ENCODE results near the gene TBCA.

The TBCA gene, protein sequence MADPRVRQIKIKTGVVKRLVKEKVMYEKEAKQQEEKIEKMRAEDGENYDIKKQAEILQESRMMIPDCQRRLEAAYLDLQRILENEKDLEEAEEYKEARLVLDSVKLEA

DNA sequence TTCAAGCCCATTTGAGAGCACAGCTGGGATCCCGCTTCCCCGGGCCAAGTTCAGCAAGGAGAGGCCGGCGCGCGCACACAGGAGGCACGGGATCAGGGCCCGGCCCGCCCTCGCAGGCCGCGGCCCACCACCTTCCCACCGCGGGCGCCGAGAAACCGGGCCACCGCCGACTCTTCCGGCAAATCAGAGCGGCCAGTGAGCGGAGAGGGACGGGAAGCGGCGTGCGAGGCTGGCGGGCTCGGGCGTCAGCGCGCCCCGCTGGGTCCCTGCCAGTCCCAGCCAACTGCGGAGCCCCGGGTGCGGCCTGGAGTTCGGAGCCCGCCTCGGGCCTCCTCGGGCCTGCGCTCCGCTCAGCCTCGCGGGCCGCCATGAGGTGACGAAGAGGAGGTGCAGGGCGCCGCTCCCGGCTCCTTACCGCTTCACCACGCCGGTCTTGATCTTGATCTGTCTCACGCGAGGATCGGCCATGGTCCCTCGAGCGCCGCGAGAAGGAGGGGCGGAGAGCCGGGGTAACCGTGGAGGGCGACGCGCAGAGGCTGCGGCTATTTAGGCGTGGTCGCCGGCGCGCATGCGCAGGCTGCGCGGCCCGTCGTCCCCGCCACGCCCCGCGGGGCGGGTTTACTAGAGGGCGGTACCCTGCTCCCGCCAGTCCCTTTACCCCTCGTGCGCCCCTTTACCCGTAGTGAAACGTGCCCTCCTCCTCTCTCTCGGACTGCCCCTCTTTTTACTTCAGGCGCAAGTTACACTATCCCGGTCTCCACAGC is at the start of gene TBCA:
TSS of gene TBCA (minus strand) at position 550 of the 764 bp plus-strand sequence. CDS start at position 468, 82 bp downstream.
- peak; percentile 20 to 95 (median 78) for DNase-seq

DNA sequence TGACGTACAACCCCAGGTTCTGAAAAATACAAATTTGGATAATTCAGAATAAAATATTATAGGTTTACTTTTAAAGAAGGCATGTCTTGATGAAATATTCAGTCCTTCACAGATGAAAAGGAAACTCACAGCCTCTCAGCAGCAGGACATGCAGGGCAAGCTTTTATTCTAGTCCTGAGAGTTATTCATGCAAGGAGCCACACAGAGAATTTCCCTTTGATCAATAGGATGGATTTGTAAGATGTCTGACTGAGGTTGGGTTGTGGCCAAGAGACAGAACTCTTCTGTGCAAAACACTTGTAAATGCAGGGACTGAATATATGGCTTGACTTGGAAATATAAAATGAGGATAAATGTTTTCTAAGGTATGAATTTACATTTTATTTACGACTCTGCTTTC is 48.8 kb upstream of the TBCA start:
- no peak for DNase-seq

DNA sequence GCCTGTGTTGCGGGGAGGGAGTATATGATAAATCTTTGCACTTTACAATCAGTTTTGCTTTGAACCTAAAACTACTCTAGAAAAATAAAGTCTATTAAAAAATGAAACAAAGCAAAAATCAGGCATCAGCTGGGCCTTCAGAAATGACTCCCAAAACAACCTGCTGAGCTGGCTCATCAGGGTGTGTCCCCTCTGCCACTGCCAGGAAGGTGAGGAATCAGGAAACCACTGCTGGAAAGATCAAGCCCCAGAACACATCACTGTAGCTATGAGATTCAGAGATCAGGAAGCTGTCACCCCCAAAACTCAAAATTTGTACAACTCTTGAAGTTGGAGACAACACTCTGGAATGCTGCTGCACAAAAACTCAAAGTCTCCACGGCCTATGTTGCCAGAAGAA is 40.5 kb upstream of the TBCA start:
- DNase-seq, result no peak

DNA sequence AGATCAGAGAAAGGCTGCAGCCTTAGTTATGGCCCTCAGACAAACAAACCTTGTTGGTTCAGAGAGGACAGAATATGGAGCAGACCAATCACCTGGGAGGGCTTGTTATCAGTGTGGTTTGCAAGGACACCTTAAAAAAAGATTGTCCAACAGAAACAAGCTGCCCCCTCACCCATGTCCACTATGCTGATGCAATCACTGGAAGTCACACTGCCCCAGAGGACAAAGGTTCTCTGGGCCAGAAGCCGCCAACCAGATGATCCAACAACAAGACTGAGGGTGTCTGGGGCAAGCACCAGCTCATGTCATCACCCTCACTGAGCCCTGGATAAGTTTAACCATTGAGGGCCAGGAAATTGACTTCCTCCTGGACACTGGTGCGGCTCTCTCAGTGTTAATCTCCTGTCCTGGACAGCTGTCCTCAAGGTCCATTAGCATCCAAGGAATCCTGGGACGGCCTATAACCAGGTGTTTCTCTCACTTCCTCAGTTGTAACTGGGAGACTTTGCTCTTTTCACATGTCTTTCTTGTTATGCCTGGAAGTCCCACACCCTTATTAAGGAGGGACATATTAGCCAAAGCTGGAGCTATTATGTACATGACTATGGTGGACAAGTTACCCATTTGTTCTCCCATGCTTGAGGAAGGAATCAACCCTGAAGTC is 36.9 kb upstream of the TBCA start:
- no peak for DNase-seq

DNA sequence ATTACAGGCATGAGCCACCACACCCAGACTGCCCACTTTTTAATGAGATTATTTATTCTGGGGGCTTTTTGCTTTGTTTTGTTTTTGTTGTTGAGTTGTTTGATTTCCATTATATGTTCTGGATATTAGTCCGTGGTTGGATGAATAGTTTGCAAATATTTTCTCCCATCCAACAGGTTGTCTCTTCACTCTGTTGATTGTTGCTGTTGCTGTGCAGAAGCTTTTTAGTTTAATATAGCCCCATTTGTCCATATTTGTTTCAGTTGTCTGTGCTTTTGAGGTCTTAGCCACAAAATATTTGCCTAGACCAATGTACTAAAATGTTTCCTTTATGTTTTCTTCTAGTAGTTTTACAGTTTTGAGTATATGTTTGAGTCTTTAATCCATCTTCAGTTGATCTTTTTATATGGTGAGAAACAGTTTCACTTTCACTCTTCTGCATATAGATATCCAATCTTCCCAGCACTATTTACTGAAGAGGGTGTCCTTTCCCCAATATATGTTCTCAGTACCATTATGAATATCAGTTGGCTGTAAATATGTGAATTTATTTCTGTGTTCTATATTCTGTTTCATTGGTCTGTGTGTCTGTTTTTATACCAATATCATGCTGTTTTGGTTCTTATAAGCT is 30.2 kb upstream of the TBCA start:
- no peak for DNase-seq

DNA sequence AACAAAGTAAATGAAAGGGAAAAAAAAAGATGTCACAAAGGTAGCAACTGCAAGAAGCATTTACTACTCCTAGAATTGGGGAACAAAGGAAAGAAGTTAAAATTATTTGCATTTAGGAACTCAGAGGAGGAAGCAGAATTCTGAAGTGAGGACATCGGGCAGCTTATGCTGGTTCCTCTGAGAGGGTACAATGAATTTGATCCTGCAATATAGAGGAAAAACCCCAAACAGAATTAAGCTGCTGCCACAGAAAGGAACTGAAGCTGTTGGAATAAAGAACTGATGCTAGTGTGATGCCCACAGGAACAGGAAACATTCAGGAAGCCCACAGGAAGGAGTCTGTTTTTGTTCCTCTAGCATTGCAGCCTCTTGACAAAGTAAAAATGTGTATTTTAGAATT is 22.3 kb upstream of the TBCA start:
- no peak for DNase-seq

DNA sequence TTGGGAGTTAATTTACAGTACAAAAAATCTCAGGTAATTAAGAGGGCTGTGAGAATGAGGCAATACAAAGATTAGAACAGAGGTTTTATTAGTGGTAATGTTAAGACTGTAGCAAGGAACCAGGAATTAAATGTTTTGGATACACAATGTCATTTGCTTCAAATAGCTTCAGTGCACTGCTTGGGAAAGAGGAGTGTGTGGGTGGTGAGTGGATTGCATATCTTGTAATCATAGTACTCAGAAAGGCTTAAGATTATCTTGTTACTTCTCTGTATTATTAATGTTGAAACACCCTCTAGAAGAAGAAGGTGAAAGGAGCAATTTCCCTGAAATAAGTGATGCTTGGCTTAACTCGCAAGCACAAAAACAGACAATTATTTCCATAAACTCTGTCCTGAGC is 21.0 kb upstream of the TBCA start:
- peak in 1 of 51 donors; percentile 6 for DNase-seq

DNA sequence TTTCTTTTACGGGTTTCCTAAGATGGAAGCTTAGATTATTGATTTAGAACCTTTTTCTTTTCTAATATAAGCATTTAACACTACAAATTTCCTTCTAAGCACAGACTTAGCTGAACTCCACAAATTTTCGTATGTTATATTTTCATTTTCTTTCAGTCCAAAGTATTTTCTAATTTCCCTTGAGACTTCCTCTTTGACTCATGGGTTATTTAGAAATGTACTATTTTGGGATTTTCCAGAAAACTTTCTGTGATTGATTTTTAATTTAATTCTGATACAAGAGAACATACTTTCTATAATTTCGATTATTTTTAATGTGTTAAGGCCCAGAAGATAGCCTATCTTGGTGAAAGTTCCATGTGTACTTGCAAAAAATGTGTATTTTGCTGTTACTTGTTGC is 19.7 kb upstream of the TBCA start:
- no peak for DNase-seq

DNA sequence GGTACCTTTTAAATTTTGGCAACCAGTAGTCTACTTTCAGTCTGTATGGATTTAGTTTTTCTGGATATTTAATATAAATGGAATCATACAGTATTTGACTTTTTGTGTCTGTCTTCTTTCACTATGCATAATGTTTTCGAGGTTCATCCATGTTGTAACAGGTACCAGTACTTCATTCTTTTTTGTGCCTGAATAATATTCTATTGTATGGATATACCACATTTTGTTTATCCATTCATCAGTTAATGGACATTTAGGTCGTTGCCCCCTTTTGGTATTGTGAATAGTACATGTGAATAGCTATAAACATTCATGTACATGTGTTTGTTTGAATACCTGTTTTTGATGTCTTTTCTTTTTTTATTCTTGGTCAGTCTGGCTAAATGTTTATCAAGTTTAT is 19.1 kb upstream of the TBCA start:
- DNase-seq, result no peak

DNA sequence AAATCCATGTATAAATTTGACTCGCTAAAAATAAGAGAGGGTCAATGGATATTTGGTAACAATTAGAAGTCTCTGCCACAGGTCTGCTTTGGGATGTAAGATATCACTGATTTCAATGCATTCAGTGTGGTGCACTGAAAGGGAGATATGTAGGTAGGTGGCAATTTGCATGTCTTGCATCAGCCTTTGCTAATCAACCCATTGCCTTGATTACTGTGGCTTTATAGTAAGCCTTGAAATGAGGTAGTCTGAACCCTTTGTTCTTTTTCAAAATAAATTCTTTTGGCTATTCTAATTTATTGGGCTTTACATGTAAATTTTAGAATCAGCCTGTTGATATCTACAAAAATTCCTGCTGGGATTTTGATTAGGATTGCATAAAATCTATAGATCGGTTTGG is 15.8 kb upstream of the TBCA start:
- no peak for DNase-seq

DNA sequence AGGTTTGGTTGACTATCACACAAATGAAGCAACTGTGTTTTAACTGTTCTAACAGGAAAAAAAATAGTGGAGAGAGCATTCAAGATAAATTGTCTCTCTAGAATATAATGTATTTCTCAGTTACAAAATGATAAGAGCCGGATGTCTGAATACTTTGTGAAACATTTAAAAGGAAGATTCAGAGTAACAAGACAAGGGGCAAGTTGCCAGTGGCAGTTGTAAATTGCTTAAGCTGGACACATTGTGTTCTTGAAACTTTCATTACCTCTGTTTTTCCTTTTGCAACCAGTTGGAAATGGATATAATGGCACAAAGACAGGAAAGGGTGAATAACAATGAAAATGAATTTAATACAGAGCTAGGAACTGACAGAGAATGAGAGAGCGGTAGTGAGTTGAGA is 15.2 kb upstream of the TBCA start:
- no peak for DNase-seq

DNA sequence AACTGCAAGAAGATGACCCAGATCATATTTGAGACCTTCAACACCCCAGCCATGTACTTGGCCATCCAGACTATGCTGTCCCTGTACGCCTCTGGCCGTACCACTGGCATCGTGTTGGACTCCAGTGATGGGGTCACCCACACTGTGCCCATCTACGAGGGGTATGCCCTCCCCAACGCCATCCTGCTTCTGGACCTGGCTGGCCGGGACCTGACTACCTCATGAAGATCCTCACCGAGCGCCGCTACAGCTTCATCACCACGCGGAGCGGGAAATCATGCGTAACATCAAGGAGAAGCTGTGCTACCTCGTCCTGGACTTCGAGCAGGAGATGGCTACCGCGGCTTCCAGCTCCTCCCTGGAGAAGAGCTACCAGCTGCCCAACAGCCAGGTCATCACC is 9.1 kb upstream of the TBCA start:
- no peak for DNase-seq

DNA sequence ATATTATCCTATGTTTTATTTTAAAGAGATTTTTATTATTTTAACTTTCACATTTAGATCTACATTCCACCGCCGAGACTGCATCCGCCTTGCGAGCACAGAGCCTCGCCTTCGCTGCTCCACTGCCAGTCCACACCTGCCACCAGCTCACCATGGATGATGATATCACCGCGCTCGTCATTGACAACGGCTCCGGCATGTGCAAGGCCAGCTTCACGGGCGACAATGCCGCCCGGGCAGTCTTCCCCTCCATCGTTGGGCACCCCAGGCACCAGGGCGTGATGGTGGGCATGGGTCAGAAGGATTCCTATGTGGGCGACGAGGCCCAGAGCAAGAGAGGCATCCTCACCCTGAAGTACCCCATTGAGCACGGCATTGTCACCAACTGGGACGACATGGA is 8.6 kb upstream of the TBCA start:
- DNase-seq, result no peak

DNA sequence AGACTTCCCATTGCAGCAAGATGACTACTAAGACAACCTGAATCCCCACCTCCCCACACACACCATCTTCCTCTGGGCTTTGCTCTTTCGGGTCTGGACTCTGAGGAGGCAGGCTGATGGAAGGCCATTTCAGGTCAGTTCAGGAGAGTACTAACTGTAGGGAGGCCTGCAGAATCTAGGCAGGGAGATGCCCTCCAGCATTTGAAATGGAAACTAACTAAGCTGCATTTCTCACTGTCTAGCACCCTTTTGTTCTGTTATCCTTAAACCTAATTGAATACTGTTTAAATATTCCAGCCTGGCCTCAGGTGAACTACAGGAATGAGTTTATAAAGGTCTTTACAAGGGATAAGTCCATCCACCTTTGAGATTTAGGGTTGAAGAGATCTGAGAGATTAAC is 4.9 kb upstream of the TBCA start:
- DNase-seq, result no peak

DNA sequence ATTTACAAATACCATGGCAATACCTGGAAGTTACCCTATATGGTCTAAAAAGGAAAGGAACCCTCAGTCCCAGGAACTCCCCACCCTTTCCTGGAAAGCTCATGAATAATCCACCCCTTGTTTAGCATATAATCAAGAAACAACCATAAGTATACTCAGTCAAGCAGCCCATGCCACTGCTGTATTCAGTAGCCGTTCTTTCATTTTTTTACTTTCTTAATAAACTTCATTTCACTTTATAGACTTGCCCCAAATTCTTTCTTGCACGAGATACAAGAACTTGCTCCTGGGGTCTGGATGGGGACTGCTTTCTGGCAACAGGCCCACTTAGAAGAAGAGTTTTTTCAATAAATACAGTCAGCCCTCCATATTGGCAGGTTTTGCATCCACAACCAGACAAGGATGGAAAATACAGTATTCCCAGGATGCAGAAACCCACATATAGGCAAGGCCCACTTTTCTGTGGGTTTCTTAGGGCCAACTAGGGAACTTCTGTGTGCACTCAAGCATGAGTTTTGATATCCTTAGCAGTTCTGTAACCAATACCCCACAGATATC is 2.8 kb upstream of the TBCA start:
- DNase-seq, result no peak

DNA sequence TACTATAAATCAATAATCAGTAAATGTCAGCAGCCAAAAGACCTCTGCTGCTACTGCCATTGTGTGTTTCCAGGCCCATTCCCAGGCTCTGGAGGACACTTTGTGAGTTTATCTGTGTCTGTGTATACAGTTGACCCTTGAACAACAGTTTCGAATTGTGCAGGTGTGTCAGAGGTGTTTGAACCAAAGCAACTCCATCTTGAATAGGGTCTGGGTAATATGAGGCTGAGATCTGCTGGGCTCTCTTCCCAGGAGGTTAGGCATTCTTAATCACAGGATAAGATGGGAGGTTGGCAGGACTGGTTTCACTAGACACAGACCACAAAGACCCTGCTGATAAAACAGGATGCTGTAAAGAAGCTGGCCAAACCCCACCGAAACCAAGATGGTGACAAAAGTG is 2.3 kb upstream of the TBCA start:
- no peak for DNase-seq

DNA sequence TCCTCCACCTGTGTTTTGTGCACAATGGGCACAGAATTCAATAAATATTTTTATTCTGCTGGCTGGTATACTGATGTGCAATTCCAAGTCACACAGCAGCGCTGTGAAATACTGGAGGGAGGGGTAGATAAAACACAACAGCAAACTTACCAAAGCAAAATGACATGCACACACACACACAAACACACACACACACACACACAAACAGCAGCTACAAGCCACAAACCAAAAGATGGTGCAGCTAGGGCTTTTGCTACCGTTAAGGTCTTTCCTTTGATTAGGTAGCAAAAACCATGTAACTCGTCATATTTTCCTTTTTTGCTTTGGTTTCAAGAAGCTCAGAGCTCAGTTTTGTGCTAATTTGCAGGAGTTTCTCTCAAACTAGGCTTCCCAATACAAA is 1.8 kb upstream of the TBCA start:
- no peak for DNase-seq

DNA sequence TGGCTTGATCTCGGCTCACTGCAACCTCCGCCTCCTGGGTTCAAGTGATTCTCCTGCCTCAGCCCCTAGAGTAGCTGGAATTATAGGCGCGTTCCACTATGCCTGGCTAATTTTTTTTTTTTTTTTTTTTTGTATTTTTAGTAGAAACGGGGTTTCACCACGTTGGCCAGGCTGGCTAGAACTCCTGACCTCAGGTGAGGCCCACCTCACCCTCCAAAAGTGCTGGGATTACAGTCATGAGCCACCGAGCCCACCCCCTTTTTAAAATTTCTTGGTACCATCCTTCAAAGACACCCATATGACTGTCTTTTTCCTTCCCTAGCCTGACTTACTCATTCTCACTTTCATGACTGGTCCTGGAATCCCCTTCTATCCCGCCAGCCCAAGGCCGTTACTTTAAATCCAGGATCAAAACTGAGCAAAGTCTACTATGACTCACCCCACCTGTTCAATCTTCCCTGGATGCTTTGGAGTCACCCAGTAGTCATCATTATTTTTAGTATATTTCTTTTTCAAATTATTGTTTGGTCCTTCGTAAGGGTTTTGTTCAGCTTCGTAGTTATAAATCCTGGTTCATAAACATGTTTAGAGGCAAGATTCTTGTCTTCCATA is 1.2 kb upstream of the TBCA start:
- no peak for DNase-seq

DNA sequence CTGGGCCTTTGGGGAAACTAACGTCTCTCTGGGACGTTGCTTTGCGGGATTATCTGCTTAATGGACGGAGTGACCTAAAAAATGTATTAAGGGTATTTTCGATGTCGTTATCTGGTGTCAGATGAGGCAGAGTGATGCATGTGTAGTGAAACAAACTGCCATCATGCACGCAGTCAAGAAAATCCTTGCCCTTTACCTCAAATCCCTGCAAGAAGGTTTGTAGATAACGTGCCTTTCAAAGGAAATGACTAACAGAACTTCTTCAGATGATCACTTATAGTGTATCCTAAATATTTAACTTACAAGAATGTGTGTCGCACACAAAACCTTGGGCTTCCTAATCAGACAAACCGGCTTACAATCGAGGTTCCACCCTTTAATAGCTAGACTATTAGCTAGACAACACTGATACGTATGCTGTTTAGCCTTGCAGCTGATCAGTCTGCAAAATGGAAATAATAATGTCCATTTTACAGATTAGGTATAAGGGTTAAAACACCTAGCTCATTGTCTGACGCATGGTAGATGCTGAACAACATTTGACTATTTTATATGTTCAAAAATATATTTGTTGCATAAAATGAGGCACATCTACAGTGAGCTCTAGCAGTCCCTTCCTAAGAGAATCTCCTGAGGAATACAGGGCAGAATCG is 541 bp upstream of the TBCA start:
- DNase-seq, result peak in 1 of 51 donors; percentile 58

DNA sequence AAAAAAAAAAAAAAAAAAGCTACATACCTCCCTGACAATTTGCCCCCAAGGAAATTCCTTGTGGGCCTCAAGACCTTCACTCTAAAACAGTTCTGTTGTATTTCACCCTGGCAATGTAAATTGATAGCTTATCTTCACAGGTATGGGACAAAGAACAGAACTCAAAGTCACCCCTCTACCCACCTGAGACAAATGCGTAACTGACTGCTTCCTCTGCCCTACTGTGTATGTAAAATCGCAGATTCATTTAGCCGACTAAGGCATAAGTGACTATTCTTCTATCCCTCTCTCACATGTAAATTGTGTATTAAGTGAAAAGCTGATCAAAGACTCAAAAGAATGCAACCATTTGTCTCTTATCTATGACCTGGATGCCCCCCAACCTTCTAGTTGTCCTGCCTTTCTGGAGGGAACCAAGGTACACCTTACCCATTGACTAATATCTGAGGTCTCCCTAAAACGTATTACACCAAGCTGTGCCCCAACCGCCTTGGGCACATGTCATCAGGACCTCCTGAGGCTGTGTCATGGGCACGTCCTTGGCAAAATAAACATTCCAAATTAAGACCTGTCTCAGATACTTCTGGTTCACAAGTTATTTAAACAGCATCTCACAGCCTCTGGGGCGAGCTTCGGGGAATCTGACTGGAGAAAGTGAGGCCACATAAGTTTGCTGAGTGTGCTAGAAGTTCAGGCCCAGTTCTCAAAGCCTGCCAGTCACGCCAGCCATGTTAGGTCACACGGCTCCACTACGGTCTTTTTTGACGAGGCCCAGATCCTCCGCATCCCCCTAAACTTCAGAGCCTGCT is 954 bp downstream of the TBCA start:
- peak in 11 of 51 donors; percentile 11 to 80 (median 34) for DNase-seq
